Thyroid gland (tissue), 4 donors: ENCODE results near the gene KRT36. TPM values are rescaled to one million over a fixed set of nuclear protein-coding genes. Genes with fewer than 3 reads are reported as not detected.

Source experiments
- DNase-seq, 2 donors: peaks; one replicate each; pipeline ENCODE4 v3.0.0-alpha.2; 2019
- H3K27ac ChIP-seq, 3 donors: fragments of 200-600 bp; sonication (generic); 1 replicate in 2 of 3; 2 replicates in 1 of 3; pipeline ENCODE4 v1.5.1; 2016 to 2019; ENCODE audit warnings: mild to moderate bottlenecking in 1 of 3, moderate library complexity in 1 of 3
- H3K27me3 ChIP-seq: fragments of 200-600 bp; sonication (generic); one replicate; pipeline ENCODE4 v1.5.1; 2019
- H3K36me3 ChIP-seq, 2 donors: fragments of 200-600 bp; sonication (generic); one replicate each; pipeline ENCODE4 v1.5.1; 2016 to 2019
- H3K4me1 ChIP-seq, 2 donors: fragments of 200-600 bp; sonication (generic); one replicate each; pipeline ENCODE4 v1.5.1; 2017 to 2019
- H3K4me3 ChIP-seq, 3 donors: fragments of 200-600 bp; sonication (generic); replicated peaks in 1 of 3; 1 replicate in 2 of 3; 2 replicates in 1 of 3; pipeline ENCODE4 v1.5.1; 2016; ENCODE audit warnings: mild to moderate bottlenecking in 1 of 3
- H3K9me3 ChIP-seq: fragments of 200-600 bp; sonication (generic); one replicate; pipeline ENCODE4 v1.5.1; 2017
- CTCF ChIP-seq, 6 experiments: fragments of 200-600 bp in 3 of 6; fragments of 450-650 bp in 3 of 6; sonication (generic) in 3 of 6; IDR thresholded peaks; one replicate each; pipeline ENCODE4 v1.5.1; 2016 to 2019; ENCODE audit warnings: antibody characterized with exemption in 6 of 6, mild to moderate bottlenecking in 2 of 6, inconsistent platforms in 1 of 6, moderate library complexity in 1 of 6
- POLR2A ChIP-seq, 2 donors: fragments of 450-650 bp; IDR thresholded peaks; one replicate each; pipeline ENCODE4 v1.6.1; 2017; ENCODE audit warnings: antibody characterized with exemption in 2 of 2, mild to moderate bottlenecking in 2 of 2, moderate library complexity in 1 of 2
- WGBS, 2 donors: methylation state at CpG; one replicate each; pipeline ENCODE4 v1.1.5; 2017; 5-methylcytosine and 5-hydroxymethylcytosine counted together
- intact Hi-C: fragments of 100-400 bp; cut with DNase I; formaldehyde crosslinking; loops from one replicate; pipeline ENCODE4 v1.15.1; 2023
- total RNA-seq, 4 donors: library from RNA; depleted of rRNA; stranded (reverse); fragments of >200 nt; gene quantifications; one replicate each; pipeline ENCODE4 v1.2.3, GENCODE V29; 2016

The KRT36 gene
- total RNA-seq, 4 donors from 2014 or later: not detected

DNA sequence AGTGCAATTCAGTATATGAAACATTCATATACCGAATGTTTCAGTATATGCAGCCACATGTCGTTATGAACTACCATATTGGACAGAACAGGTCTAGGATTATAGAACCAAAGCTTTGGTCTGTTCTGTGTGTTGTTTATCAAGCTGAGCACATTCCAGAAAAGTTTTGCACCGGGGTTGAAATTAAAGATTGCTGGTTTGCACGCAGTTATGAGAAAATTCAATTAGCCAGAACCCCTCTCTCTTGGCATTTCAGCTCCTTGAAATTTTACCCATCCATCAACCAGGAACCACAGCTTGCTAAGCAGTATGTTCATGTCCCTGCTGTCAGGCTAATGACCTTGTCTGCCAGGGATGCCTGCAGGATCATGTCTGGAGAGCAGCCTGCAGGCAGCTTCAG, 32.0 kb downstream of the KRT36 start:
- no peaks in the 10 kb centered on the region for H3K9me3 ChIP-seq
- H3K27me3 ChIP-seq: no peaks in the 10 kb centered on the region
- TF ChIP-seq CTCF (IDR thresholded peaks at IDR 0.05): no peak
- no peak for TF ChIP-seq POLR2A (IDR thresholded peaks at IDR 0.05)
- no peak overlapping the region for H3K4me3 ChIP-seq
- WGBS, 2 donors: 70 to 82% methylated on average over 4 of the region's 4 CpGs
- no peaks in the 10 kb centered on the region for H3K36me3 ChIP-seq
- DNase-seq: no peak
- intact Hi-C loops: no loop called here
- no peak overlapping the region for H3K27ac ChIP-seq
- no peaks in the 10 kb centered on the region for H3K4me1 ChIP-seq

DNA sequence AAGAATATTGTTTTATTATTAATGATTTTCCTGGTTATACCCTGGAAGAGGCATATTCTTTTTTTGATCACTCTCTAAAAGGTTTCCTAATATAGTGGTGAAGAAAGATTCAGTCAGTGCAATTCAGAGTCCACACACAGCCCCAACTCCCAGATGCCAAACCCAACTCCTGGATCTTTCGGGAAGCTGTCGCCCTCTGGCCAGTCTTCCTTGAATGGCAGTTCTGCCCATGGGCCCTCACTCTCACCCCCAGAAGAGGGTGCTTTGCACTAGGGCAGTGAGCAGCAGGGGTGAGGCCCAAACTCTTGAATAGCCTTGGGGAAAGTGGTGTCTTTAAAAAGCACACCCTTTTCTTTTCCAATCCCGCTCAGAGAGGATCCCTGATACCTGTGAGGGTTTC, 33.5 kb downstream of the KRT36 start:
- intact Hi-C loops: no loop called here
- no peak for TF ChIP-seq CTCF (IDR thresholded peaks at IDR 0.05)
- no peak for TF ChIP-seq POLR2A (IDR thresholded peaks at IDR 0.05)
- no peak overlapping the region for H3K4me3 ChIP-seq
- H3K9me3 ChIP-seq: no peaks in the 10 kb centered on the region
- WGBS, 2 donors: 80 to 89% methylated on average over 3 of the region's 3 CpGs
- DNase-seq: no peak
- no peaks in the 10 kb centered on the region for H3K36me3 ChIP-seq
- H3K27ac ChIP-seq: no peak overlapping the region
- no peaks in the 10 kb centered on the region for H3K27me3 ChIP-seq
- no peaks in the 10 kb centered on the region for H3K4me1 ChIP-seq

- Histone ChIP-seq H3K27me3 (no peaks in the 10 kb centered on the region), H3K4me1 (no peaks in the 10 kb centered on the region), H3K9me3 (no peaks in the 10 kb centered on the region), H3K4me3 (no peak overlapping the region), H3K27ac (no peak overlapping the region), H3K36me3 (no peaks in the 10 kb centered on the region)
- no peak for DNase-seq
- intact Hi-C loops: no loop called here
- WGBS, 2 donors: 71 to 100% methylated on average over 1 of the region's 1 CpG
- no peak for TF ChIP-seq CTCF (IDR thresholded peaks at IDR 0.05)
- TF ChIP-seq POLR2A (IDR thresholded peaks at IDR 0.05): no peak
Measured at GRCh38 chr17:41455236-41455635, 34.5 kb downstream of the KRT36 start.

GRCh38 chr17:41453066-41453465, 36.6 kb downstream of the KRT36 start:
- no peaks in the 10 kb centered on the region for H3K4me1 ChIP-seq
- H3K9me3 ChIP-seq: no peaks in the 10 kb centered on the region
- TF ChIP-seq CTCF (IDR thresholded peaks at IDR 0.05) (no peak), POLR2A (IDR thresholded peaks at IDR 0.05) (no peak)
- intact Hi-C loops: no loop called here
- no peak for DNase-seq
- H3K36me3 ChIP-seq: no peaks in the 10 kb centered on the region
- 92 to 94% methylated on average over 3 of the region's 3 CpGs for WGBS, 2 donors
- H3K27me3 ChIP-seq: no peaks in the 10 kb centered on the region
- H3K4me3 ChIP-seq: no peak overlapping the region
- H3K27ac ChIP-seq: no peak overlapping the region

DNA sequence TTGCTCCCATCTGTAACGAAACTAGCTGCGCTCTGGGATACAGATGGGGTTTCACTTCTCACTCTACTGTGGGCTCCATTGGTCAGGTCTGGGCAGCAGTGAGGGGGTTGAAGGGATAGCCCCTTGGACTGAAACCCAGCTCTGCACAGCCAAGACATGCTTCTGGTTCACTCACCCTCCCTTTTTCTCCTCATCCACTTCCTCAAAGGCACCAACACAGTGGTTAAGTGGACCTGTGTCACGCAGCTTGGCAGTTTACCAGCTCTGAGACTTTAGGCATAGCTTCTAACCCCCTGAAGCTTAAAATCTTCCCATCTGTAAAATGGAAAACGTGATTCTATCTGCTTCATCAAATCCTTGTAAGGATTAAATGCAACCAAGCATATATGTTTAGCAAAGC, 37.4 kb downstream of the KRT36 start:
- peak; percentile 8 to 25 for DNase-seq
- TF ChIP-seq POLR2A (IDR thresholded peaks at IDR 0.05) (no peak), CTCF (IDR thresholded peaks at IDR 0.05) (no peak)
- Histone ChIP-seq H3K4me1 (no peaks in the 10 kb centered on the region), H3K27me3 (no peaks in the 10 kb centered on the region), H3K27ac (no peak overlapping the region), H3K9me3 (no peaks in the 10 kb centered on the region), H3K36me3 (no peaks in the 10 kb centered on the region), H3K4me3 (no peak overlapping the region)
- 45 to 56% methylated on average over 4 of the region's 4 CpGs for WGBS, 2 donors
- intact Hi-C loops: no loop called here
